Kidney epithelial cell (primary cell): Measurements from ENCODE around the gene COPS8. TPM values are rescaled to one million over a fixed set of nuclear protein-coding genes. Genes with fewer than 3 reads are reported as not detected.

Experiments
- DNase-seq: peaks from one replicate; pipeline ENCODE4 v3.0.0-alpha.2; 2010; ENCODE audit warnings: low read depth
- H3K27me3 ChIP-seq: 2 replicates; pipeline ENCODE4 v1.6.0; 2011; ENCODE audit warnings: low read length; ENCODE audit not compliant: control insufficient read depth, insufficient read depth
- H3K36me3 ChIP-seq: 2 replicates; pipeline ENCODE4 v1.5.1; 2011; ENCODE audit warnings: low read length; ENCODE audit not compliant: control insufficient read depth, insufficient read depth
- H3K4me3 ChIP-seq: 2 replicates; pipeline ENCODE4 v1.5.1; 2011; ENCODE audit warnings: low read depth, mild to moderate bottlenecking, control low read depth, low read length
- total RNA-seq: library from RNA; depleted of rRNA; stranded (reverse); fragments of >200 nt; gene quantifications from 2 replicates; pipeline ENCODE4 v1.2.3, GENCODE V29; 2015
- TF ChIP-seq, protein P1 (sequence below): IDR thresholded peaks from 2 replicates; pipeline ENCODE4 v1.5.1; 2011; ENCODE audit warnings: mild to moderate bottlenecking, moderate library complexity, low read length, control low read depth, inconsistent platforms; ENCODE audit not compliant: insufficient read depth, poor library complexity, severe bottlenecking

Gene COPS8
- total RNA-seq, 1 donor from 2014 or later: 156 TPM

DNA sequence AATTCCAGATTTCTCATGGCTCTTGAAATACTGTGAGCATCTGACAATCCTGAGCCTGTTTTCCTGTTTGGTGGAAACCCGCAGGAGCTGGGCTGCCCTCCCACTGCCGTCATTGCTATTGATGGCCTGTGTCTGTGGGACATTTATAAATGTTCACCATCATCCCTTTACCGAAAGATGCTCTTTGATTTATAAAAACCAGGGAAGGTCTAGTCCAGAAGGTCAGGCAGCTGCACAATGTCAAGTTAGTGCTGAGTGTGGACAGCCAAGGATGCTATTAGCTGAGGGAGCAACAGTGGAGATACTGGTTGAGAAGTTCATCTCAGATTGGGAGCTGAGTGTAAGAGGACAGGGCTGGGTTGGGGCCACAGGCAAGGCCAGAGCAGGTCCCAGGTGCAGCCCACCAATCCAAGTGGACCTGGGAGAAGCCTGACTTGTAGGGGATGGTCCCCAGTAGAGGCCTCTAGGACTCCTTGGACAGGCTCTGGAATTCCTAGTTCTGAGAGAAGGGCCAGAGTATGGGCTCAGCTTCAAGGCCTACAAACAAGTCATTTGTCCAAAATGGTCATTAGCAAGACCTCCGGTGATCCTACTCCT lies 55.1 kb downstream of the COPS8 start:
- DNase-seq: no peak
- Histone ChIP-seq H3K4me3 (no peak overlapping the region), H3K27me3 (no peaks in the 10 kb centered on the region), H3K36me3 (no peaks in the 10 kb centered on the region)
- TF ChIP-seq, protein P1, sequence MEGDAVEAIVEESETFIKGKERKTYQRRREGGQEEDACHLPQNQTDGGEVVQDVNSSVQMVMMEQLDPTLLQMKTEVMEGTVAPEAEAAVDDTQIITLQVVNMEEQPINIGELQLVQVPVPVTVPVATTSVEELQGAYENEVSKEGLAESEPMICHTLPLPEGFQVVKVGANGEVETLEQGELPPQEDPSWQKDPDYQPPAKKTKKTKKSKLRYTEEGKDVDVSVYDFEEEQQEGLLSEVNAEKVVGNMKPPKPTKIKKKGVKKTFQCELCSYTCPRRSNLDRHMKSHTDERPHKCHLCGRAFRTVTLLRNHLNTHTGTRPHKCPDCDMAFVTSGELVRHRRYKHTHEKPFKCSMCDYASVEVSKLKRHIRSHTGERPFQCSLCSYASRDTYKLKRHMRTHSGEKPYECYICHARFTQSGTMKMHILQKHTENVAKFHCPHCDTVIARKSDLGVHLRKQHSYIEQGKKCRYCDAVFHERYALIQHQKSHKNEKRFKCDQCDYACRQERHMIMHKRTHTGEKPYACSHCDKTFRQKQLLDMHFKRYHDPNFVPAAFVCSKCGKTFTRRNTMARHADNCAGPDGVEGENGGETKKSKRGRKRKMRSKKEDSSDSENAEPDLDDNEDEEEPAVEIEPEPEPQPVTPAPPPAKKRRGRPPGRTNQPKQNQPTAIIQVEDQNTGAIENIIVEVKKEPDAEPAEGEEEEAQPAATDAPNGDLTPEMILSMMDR: no peak

DNA sequence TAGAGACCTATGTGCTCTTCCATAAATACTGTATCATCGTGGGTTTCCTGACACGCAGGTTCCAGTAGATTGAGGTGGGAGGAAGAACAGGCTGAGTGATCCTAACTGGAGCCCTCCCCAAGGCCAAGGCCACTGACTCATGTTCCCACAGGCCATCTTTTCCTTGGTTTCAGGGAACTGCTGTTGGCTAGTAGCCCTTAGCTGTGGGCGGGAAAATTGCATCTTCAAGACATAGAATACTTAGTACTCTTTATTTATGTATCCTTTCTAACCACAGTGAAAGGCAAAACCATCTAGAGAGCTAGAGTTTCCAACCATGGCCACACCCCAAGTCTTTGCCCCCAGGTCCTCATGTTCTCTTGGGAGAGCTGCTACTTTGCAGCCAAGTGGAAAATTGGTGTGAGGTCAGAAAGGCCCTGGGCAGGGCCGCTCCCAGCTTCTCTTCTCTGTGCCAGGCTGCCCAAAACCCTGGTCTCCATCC lies 55.9 kb downstream of the COPS8 start:
- Histone ChIP-seq H3K27me3 (no peaks in the 10 kb centered on the region), H3K36me3 (no peaks in the 10 kb centered on the region), H3K4me3 (no peak overlapping the region)
- DNase-seq: no peak
- TF ChIP-seq, protein P1: no peak

DNA sequence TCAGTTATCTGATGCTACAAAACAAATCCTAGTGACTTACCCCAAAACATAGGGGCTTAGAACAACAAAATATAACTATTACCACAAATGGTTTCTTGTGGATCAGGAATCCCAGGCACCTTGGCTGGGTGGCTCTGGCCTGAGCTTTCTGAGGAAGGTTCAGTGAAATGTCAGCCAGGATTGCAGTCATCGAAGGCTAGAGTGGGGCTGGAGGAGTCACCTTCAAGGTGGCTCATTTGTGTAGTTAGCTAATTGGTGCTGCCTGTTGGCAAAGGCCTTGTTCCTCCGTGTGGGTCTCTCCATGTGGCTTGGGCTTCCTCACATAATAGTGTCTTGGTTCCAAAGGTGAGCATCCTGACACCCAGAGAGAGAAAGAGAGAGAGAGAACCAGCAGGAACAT lies 57.4 kb downstream of the COPS8 start:
- Histone ChIP-seq H3K36me3 (no peaks in the 10 kb centered on the region), H3K4me3 (no peak overlapping the region), H3K27me3 (no peaks in the 10 kb centered on the region)
- DNase-seq: no peak
- TF ChIP-seq, protein P1: no peak

DNA sequence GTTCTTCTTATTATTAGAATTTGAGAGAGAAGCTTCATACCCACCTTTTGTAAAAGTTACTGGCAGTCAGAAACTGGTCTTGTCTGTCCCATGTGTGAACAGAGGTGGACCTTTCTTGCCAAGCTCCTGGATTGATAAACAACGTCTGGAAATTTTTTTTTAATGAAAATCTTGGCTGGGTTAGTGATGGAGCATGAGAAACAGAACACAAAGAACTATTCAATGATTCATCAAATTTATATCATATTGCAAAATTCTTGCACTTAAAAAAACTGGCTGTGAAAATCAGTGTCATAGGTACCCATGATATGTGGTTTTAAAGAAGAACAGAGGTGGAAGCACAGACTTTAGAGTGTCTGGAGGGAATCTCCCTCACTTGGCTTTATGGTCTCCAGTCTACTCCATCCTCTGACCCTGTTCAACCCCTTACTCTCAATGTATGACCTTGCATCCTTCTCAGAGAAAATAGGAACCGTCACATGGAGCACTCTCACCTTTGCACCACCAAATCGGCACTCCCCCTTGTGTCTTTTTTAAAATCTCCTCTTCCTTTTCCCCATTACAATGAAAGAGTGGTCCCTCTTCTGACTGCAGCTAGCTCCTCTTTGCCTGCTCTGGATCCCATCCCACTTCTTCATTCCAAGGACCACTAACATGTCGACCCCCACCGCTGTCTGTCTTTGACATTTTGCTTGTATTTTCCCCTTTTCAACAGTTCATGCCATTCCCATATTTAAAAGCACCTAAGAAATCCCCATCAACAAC lies 58.2 kb downstream of the COPS8 start:
- H3K4me3 ChIP-seq: no peak overlapping the region
- no peaks in the 10 kb centered on the region for H3K36me3 ChIP-seq
- TF ChIP-seq, protein P1: no peak
- DNase-seq: no peak
- H3K27me3 ChIP-seq: no peaks in the 10 kb centered on the region

DNA sequence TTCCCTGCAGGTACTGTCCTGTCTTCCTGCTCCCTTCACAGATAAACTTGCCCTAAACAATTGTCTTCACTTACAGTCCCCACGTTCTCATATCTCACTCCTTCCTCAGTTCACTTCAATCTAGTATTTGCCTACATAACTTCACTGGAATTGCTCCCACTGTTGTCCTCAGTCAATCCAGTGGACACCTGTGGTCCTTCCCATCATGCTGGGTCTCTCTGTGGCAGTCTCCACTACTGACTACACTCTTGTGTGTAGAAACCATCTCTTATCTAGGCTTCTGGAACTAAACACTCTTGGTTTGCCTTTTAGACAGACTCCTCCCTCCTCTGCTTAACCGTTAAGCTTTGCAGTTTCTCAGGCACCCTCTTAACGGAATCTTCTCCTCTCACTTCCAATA lies 58.8 kb downstream of the COPS8 start:
- no peak for DNase-seq
- Histone ChIP-seq H3K27me3 (no peaks in the 10 kb centered on the region), H3K36me3 (no peaks in the 10 kb centered on the region), H3K4me3 (no peak overlapping the region)
- TF ChIP-seq, protein P1: no peak
